Kidney (tissue), 14 donors: ENCODE data around the gene TEX14. TPM values are rescaled to one million over a fixed set of nuclear protein-coding genes. Genes with fewer than 3 reads are reported as not detected.

Experiments used
- DNase-seq, 5 donors: peaks; one replicate each; pipeline ENCODE4 v3.0.0-alpha.2; 2013 to 2020
- FAIRE-seq: peaks from 2 replicates; lab custom pipeline; 2012; peaks lifted over from hg19 to GRCh38; lab: Jason Lieb, UNC
- H3K27ac ChIP-seq, 2 donors: one replicate each; pipeline ENCODE4 v1.7.0; 2013; ENCODE audit warnings: low read depth in 2 of 2, low read length in 2 of 2, inconsistent platforms in 1 of 2
- H3K27me3 ChIP-seq: one replicate; pipeline ENCODE4 v1.7.1; 2013; ENCODE audit warnings: low read length, inconsistent platforms; ENCODE audit not compliant: control insufficient read depth, insufficient read depth
- H3K36me3 ChIP-seq, 3 donors: one replicate each; pipeline versions ENCODE4 v1.7.0 to v1.7.1; 2013; ENCODE audit warnings: low read length in 3 of 3, control low read depth in 1 of 3, inconsistent platforms in 1 of 3; ENCODE audit not compliant: insufficient read depth in 3 of 3, control insufficient read depth in 2 of 3
- H3K4me1 ChIP-seq, 3 donors: one replicate each; pipeline versions ENCODE4 v1.7.0 to v1.7.1; 2013; ENCODE audit warnings: low read length in 3 of 3, inconsistent platforms in 1 of 3, low read depth in 1 of 3; ENCODE audit not compliant: control insufficient read depth in 2 of 3, insufficient read depth in 2 of 3
- H3K4me3 ChIP-seq, 3 donors: one replicate each; pipeline versions ENCODE4 v1.7.0 to v1.8.1; 2013; ENCODE audit warnings: low read length in 3 of 3, control low read depth in 1 of 3, inconsistent platforms in 1 of 3
- H3K9ac ChIP-seq, 3 donors: one replicate each; pipeline versions ENCODE4 v1.7.0 to v1.7.1; 2013; ENCODE audit warnings: low read length in 3 of 3, control low read depth in 1 of 3, inconsistent platforms in 1 of 3
- H3K9me3 ChIP-seq, 3 donors: one replicate each; pipeline versions ENCODE4 v1.7.0 to v1.7.1; 2013; ENCODE audit warnings: low read length in 3 of 3, control low read depth in 1 of 3, inconsistent platforms in 1 of 3; ENCODE audit not compliant: control insufficient read depth in 2 of 3, insufficient read depth in 1 of 3
- intact Hi-C: fragments of 100-400 bp; cut with DNase I; formaldehyde crosslinking; loops from one replicate; pipeline ENCODE4 v1.11.1; 2022
- polyA plus RNA-seq: library from polyadenylated mRNA; stranded (reverse); fragments of 350-450 nt; fragmentation: Illumina TruSeq; extraction: RNeasy Lipid Tissue Mini Kit (QIAGEN cat#74804); gene quantifications from one replicate; pipeline ENCODE4 v1.2.3, GENCODE V29; 2014; ENCODE audit warnings: low read depth, low replicate concordance; ENCODE audit not compliant: insufficient read depth
- total RNA-seq: library from RNA; stranded (reverse); fragmentation: NEBNext Ultra II Directional; extraction: Animal tissue kit (Norgen Biotek cat#: 25700); gene quantifications from one replicate; pipeline ENCODE4 v1.2.1, GENCODE V29; 2021
- TF ChIP-seq, protein P1 (sequence below): IDR thresholded peaks from 3 replicates; pipeline ENCODE4 v1.5.1; 2012; ENCODE audit warnings: mild to moderate bottlenecking, moderate library complexity, borderline replicate concordance; ENCODE audit not compliant: insufficient read depth; ENCODE audit errors: extremely low read depth
- donor health status: control.
- donor health status: control.
- donor health status: control.
- donor health status: control.
- donor health status: control.
- donor health status: DM: yes; HTN: yes; CAD: no.
- donor health status: Normal renal cell carcinoma (clear cell type).

TEX14 gene
- total and polyA plus RNA-seq, 2 donors from 2014 or later: 0.09 to 0.22 TPM

DNA sequence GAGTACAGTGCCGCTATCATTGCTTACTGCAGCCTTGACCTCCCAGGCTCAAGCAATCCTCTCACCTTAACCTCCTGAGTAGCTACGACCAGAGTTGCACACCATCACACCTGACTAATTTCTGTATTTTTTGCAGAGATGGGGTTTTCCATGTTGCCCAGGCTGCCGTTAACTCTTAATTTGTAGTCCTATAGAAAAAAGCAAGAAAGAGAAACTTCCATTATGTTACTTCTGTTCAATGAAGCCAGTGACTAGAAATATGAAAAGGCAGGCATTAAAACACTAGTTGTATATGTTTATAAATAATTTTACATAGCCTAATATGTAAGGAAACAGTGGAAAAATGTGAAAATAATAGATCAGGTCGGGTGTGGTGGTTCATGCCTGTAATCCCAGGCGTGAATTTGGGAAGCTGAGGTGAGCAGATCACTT lies 10.2 kb upstream of the TEX14 start:
- FAIRE-seq (no peak), DNase-seq (no peak)
- intact Hi-C loops: loop anchor here (10.0 kb wide), 1 partner anchor 303 kb away; no protein-coding TSS in a partner anchor
- H3K27me3 ChIP-seq: no peaks in the 10 kb centered on the region
- no peak overlapping the region for H3K4me3 ChIP-seq
- H3K36me3 ChIP-seq: peaks cover 0 to 3% (median 0%) of the 10 kb centered on the region in 3 donors
- H3K9me3 ChIP-seq: no peaks in the 10 kb centered on the region
- H3K9ac ChIP-seq: no peak overlapping the region
- H3K4me1 ChIP-seq: no peaks in the 10 kb centered on the region
- no peak overlapping the region for H3K27ac ChIP-seq
- TF ChIP-seq, protein P1, sequence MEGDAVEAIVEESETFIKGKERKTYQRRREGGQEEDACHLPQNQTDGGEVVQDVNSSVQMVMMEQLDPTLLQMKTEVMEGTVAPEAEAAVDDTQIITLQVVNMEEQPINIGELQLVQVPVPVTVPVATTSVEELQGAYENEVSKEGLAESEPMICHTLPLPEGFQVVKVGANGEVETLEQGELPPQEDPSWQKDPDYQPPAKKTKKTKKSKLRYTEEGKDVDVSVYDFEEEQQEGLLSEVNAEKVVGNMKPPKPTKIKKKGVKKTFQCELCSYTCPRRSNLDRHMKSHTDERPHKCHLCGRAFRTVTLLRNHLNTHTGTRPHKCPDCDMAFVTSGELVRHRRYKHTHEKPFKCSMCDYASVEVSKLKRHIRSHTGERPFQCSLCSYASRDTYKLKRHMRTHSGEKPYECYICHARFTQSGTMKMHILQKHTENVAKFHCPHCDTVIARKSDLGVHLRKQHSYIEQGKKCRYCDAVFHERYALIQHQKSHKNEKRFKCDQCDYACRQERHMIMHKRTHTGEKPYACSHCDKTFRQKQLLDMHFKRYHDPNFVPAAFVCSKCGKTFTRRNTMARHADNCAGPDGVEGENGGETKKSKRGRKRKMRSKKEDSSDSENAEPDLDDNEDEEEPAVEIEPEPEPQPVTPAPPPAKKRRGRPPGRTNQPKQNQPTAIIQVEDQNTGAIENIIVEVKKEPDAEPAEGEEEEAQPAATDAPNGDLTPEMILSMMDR: no peak

DNA sequence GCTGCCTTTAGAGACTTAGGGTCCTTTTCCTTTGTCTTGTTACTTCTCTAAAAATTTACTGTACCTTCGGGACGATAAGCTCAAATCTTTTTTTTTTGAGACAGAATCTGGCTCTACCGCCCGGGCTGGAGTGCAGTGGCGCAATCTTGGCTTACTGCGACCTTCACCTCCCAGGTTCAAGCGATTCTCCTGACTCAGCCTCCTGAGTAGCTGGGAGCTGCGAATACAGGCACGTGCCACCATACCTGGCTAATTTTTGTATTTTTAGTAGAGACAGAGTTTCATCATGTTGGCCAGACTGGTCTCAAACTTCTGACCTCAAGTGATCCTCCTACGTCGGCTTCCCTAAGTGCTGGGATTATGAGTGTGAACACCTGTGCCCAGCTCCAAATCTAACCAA lies 7.9 kb upstream of the TEX14 start:
- intact Hi-C loops: loop anchor here (10.0 kb wide), 1 partner anchor 305 kb away; no protein-coding TSS in a partner anchor
- H3K36me3 ChIP-seq: peaks cover 0 to 3% (median 0%) of the 10 kb centered on the region in 3 donors
- no peak for FAIRE-seq
- TF ChIP-seq, protein P1: no peak
- no peak overlapping the region for H3K4me3 ChIP-seq
- no peaks in the 10 kb centered on the region for H3K4me1 ChIP-seq
- no peaks in the 10 kb centered on the region for H3K27me3 ChIP-seq
- H3K9me3 ChIP-seq: no peaks in the 10 kb centered on the region
- DNase-seq: no peak
- no peak overlapping the region for H3K27ac ChIP-seq
- H3K9ac ChIP-seq: no peak overlapping the region

DNA sequence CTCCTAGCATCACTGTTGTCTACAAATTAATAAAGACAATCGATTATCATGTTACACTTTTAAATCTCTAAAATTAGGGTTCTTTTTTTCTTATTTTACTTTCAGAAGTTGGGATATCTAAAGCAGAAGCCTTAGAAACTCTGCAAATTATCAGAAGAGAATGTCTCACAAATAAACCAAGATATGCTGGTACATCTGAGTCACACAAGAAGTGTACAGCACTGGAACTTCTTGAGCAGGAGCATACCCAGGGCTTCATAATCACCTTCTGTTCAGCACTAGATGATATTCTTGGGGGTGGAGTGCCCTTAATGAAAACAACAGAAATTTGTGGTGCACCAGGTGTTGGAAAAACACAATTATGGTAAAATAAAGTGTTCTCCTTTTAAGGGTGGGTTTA lies 3.0 kb upstream of the TEX14 start:
- TF ChIP-seq, protein P1: no peak
- Histone ChIP-seq H3K27ac (no peak overlapping the region), H3K9me3 (no peaks in the 10 kb centered on the region), H3K36me3 (peaks cover 0 to 3% (median 0%) of the 10 kb centered on the region in 3 donors), H3K9ac (no peak overlapping the region), H3K4me3 (no peak overlapping the region), H3K4me1 (peaks cover 0 to 4% (median 4%) of the 10 kb centered on the region in 3 donors), H3K27me3 (no peaks in the 10 kb centered on the region)
- FAIRE-seq (no peak), DNase-seq (no peak)
- intact Hi-C loops: no loop called here

DNA sequence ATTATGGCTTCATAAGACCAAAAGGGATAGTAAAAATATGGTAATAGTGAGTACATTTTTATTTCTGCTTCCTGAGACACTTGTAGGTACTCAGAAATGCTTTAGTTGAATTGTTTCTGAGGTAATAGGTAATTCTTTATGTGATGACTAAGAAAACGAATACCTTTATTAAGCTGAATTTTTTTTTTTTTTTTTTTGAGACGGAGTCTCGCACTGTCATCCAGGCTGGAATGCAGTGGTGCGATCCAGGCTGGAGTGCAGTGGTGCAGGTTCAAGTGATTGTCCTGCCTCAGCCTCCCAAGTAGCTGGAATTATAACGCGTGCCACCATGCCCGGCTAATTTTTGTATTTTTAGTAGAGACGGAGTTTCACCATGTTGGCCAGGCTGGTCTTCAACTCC lies 2.5 kb upstream of the TEX14 start:
- Histone ChIP-seq H3K9ac (no peak overlapping the region), H3K4me3 (no peak overlapping the region), H3K4me1 (peaks cover 0 to 4% (median 4%) of the 10 kb centered on the region in 3 donors), H3K27me3 (no peaks in the 10 kb centered on the region), H3K36me3 (peaks cover 0 to 2% (median 0%) of the 10 kb centered on the region in 3 donors), H3K9me3 (no peaks in the 10 kb centered on the region), H3K27ac (no peak overlapping the region)
- DNase-seq: no peak
- TF ChIP-seq, protein P1: no peak
- intact Hi-C loops: no loop called here
- FAIRE-seq: no peak
